Mammary epithelial cell (primary cell): ENCODE data around the gene CEP170.

Experiments used
- CTCF ChIP-seq, 2 donors: IDR thresholded peaks in 1 of 2; conservative IDR thresholded peaks in 1 of 2; 2 replicates each; pipeline ENCODE4 v1.5.1; 2011 to 2012; ENCODE audit warnings: inconsistent platforms in 2 of 2, low read length in 2 of 2, mild to moderate bottlenecking in 2 of 2, control low read depth in 1 of 2, low read depth in 1 of 2; ENCODE audit not compliant: insufficient read depth in 1 of 2; ENCODE audit errors: extremely low read depth in 1 of 2
- EZH2 ChIP-seq: IDR thresholded peaks from 2 replicates; pipeline ENCODE4 v1.6.1; 2012; ENCODE audit warnings: low read length, inconsistent platforms, borderline replicate concordance

DNA sequence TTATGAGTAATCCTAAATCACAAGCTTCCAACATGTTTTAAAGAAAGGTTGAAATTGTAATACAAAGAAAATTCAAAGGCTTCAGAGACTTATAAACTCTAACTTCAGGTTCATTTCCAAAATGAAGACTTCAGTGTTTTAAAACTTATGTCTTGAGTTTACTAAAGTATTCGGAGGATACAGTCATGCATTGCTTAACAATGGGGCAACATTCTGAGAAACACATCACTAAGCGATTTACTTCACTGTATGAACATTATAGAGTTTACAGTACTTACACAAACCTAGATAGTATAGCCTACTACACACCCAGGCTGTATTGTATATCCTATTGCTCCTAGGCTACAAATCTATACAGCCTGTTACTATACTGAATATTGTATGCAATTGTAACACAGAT is 38.3 kb downstream of the CEP170 start:
- TF ChIP-seq CTCF (conservative IDR thresholded peaks at IDR 0.05 in 1 of 2, IDR thresholded peaks at IDR 0.05 in 1 of 2; ENCODE audit: extremely low read depth in 1 of 2, insufficient read depth in 1 of 2, low read depth in 1 of 2, low read length in 2 of 2) (no peak), EZH2 (no peak)
